ENCODE measurements around the gene VPS52. TPM values are rescaled to one million over a fixed set of nuclear protein-coding genes. Genes with fewer than 3 reads are reported as not detected.

VPS52 gene
- total RNA-seq, 1 donor from 2014 or later = 30.6 TPM

- Histone ChIP-seq H4K20me1 (ENCODE audit: insufficient read depth, low read length) (no peaks in the 10 kb centered on the region), H3K79me2 (ENCODE audit: insufficient read depth, low read length) (no peaks in the 10 kb centered on the region), H3K4me2 (ENCODE audit: low read length) (no peak overlapping the region), H3K27me3 (ENCODE audit: insufficient read depth, low read length) (peaks cover 23% of the 10 kb centered on the region), H3K9me3 (ENCODE audit: insufficient read depth, low read depth, low read length) (no peaks in the 10 kb centered on the region), H3K36me3 (ENCODE audit: insufficient read depth, low read length) (no peaks in the 10 kb centered on the region), H3K4me1 (ENCODE audit: insufficient read depth, low read length) (no peaks in the 10 kb centered on the region), H3K4me3 (ENCODE audit: insufficient read depth, low read depth, low read length) (no peak overlapping the region), H3K9ac (ENCODE audit: low read length) (no peak overlapping the region), H2AFZ (ENCODE audit: low read depth, low read length) (no peak overlapping the region), H3K27ac (ENCODE audit: low read depth, low read length) (no peak overlapping the region)
- H3K9me3 Mint-ChIP-seq (ENCODE audit: unreplicated experiment) = peaks cover 3% of the 10 kb centered on the region
- DNase-seq (ENCODE audit: low read depth) (no peak), FAIRE-seq (no peak)
- peaks cover 47% of the 10 kb centered on the region for H3K27me3 Mint-ChIP-seq (ENCODE audit: low read depth, unreplicated experiment)
- no peak overlapping the region for H3K4me3 Mint-ChIP-seq (ENCODE audit: unreplicated experiment)
- H3K36me3 Mint-ChIP-seq (ENCODE audit: low read depth, unreplicated experiment) = no peaks in the 10 kb centered on the region
- H3K27ac Mint-ChIP-seq (ENCODE audit: unreplicated experiment) = no peak overlapping the region
- no peak for TF ChIP-seq EZH2 (IDR thresholded peaks at IDR 0.05; ENCODE audit: insufficient read depth, low read length)
- no peak for TF ChIP-seq CTCF (IDR thresholded peaks at IDR 0.05; ENCODE audit: insufficient read depth, low read depth, low read length)
- no peaks in the 10 kb centered on the region for H3K4me1 Mint-ChIP-seq (ENCODE audit: low read depth, unreplicated experiment)
Observed at GRCh38 chr6:33237741-33238140, 33.9 kb downstream of the VPS52 start.

GRCh38 chr6:33236852-33237251 is 34.8 kb downstream of the VPS52 start:
- H3K79me2 ChIP-seq (ENCODE audit: insufficient read depth, low read length) = no peaks in the 10 kb centered on the region
- H3K36me3 ChIP-seq (ENCODE audit: insufficient read depth, low read length) = no peaks in the 10 kb centered on the region
- no peaks in the 10 kb centered on the region for H3K36me3 Mint-ChIP-seq (ENCODE audit: low read depth, unreplicated experiment)
- FAIRE-seq = no peak
- H3K4me3 Mint-ChIP-seq (ENCODE audit: unreplicated experiment) = no peak overlapping the region
- DNase-seq (ENCODE audit: low read depth) = no peak
- no peak overlapping the region for H3K9ac ChIP-seq (ENCODE audit: low read length)
- peaks cover 3% of the 10 kb centered on the region for H3K9me3 Mint-ChIP-seq (ENCODE audit: unreplicated experiment)
- no peak overlapping the region for H3K27ac ChIP-seq (ENCODE audit: low read depth, low read length)
- H4K20me1 ChIP-seq (ENCODE audit: insufficient read depth, low read length) = no peaks in the 10 kb centered on the region
- H3K4me1 ChIP-seq (ENCODE audit: insufficient read depth, low read length) = no peaks in the 10 kb centered on the region
- H3K4me1 Mint-ChIP-seq (ENCODE audit: low read depth, unreplicated experiment) = no peaks in the 10 kb centered on the region
- H3K4me3 ChIP-seq (ENCODE audit: insufficient read depth, low read depth, low read length) = no peak overlapping the region
- peaks cover 42% of the 10 kb centered on the region for H3K27me3 Mint-ChIP-seq (ENCODE audit: low read depth, unreplicated experiment)
- no peak for TF ChIP-seq CTCF (IDR thresholded peaks at IDR 0.05; ENCODE audit: insufficient read depth, low read depth, low read length)
- no peak for TF ChIP-seq EZH2 (IDR thresholded peaks at IDR 0.05; ENCODE audit: insufficient read depth, low read length)
- H3K9me3 ChIP-seq (ENCODE audit: insufficient read depth, low read depth, low read length) = no peaks in the 10 kb centered on the region
- no peak overlapping the region for H3K27ac Mint-ChIP-seq (ENCODE audit: unreplicated experiment)
- no peak overlapping the region for H2AFZ ChIP-seq (ENCODE audit: low read depth, low read length)
- H3K4me2 ChIP-seq (ENCODE audit: low read length) = no peak overlapping the region
- H3K27me3 ChIP-seq (ENCODE audit: insufficient read depth, low read length) = peaks cover 23% of the 10 kb centered on the region

- Mint-ChIP-seq H3K27me3 (ENCODE audit: low read depth, unreplicated experiment) (peaks cover 44% of the 10 kb centered on the region), H3K4me1 (ENCODE audit: low read depth, unreplicated experiment) (no peaks in the 10 kb centered on the region), H3K9me3 (ENCODE audit: unreplicated experiment) (peaks cover 3% of the 10 kb centered on the region), H3K4me3 (ENCODE audit: unreplicated experiment) (no peak overlapping the region), H3K27ac (ENCODE audit: unreplicated experiment) (no peak overlapping the region), H3K36me3 (ENCODE audit: low read depth, unreplicated experiment) (no peaks in the 10 kb centered on the region)
- Histone ChIP-seq H4K20me1 (ENCODE audit: insufficient read depth, low read length) (no peaks in the 10 kb centered on the region), H3K9me3 (ENCODE audit: insufficient read depth, low read depth, low read length) (no peaks in the 10 kb centered on the region), H3K27ac (ENCODE audit: low read depth, low read length) (no peak overlapping the region), H3K9ac (ENCODE audit: low read length) (no peak overlapping the region), H3K36me3 (ENCODE audit: insufficient read depth, low read length) (no peaks in the 10 kb centered on the region), H3K4me2 (ENCODE audit: low read length) (no peak overlapping the region), H2AFZ (ENCODE audit: low read depth, low read length) (no peak overlapping the region), H3K27me3 (ENCODE audit: insufficient read depth, low read length) (peaks cover 26% of the 10 kb centered on the region), H3K4me1 (ENCODE audit: insufficient read depth, low read length) (no peaks in the 10 kb centered on the region), H3K79me2 (ENCODE audit: insufficient read depth, low read length) (no peaks in the 10 kb centered on the region), H3K4me3 (ENCODE audit: insufficient read depth, low read depth, low read length) (no peak overlapping the region)
- no peak for DNase-seq (ENCODE audit: low read depth)
- no peak for TF ChIP-seq EZH2 (IDR thresholded peaks at IDR 0.05; ENCODE audit: insufficient read depth, low read length)
- no peak for TF ChIP-seq CTCF (IDR thresholded peaks at IDR 0.05; ENCODE audit: insufficient read depth, low read depth, low read length)
- FAIRE-seq = no peak
Observed at GRCh38 chr6:33236328-33236727, 35.3 kb downstream of the VPS52 start.

Measured in astrocyte (in vitro differentiated cells and primary cell).